Measurements from ENCODE around the gene ACTL7B.
"Not testable (repeated sequence)": the region's sequence is repeated elsewhere in the genome, so short reads cannot be mapped to it uniquely, and the experiment has no call there.

ACTL7B gene

GRCh38 chr9:108844391-108844790 is 11.4 kb downstream of the ACTL7B start:
- DNase-seq (ENCODE audit: low read depth) = no peak

- no peak for DNase-seq (ENCODE audit: low read depth)
These were observed 13.0 kb downstream of the ACTL7B start for GRCh38 chr9:108842610-108843295.

- DNase-seq (ENCODE audit: low read depth) = not testable (repeated sequence)
These were observed 16.2 kb downstream of the ACTL7B start for GRCh38 chr9:108839561-108839960.

- DNase-seq (ENCODE audit: low read depth) = no peak
These were observed 17.8 kb downstream of the ACTL7B start for GRCh38 chr9:108838017-108838416.

- no peak for DNase-seq (ENCODE audit: low read depth)
These were observed 18.3 kb downstream of the ACTL7B start for GRCh38 chr9:108837530-108837929.

GRCh38 chr9:108836781-108837180 is 19.0 kb downstream of the ACTL7B start:
- no peak for DNase-seq (ENCODE audit: low read depth)

GRCh38 chr9:108836319-108836718 is 19.5 kb downstream of the ACTL7B start:
- DNase-seq (ENCODE audit: low read depth) = no peak

- DNase-seq (ENCODE audit: low read depth) = no peak
These were observed 20.0 kb downstream of the ACTL7B start for GRCh38 chr9:108835831-108836230.

- DNase-seq (ENCODE audit: low read depth) = no peak
These were observed 20.7 kb downstream of the ACTL7B start for GRCh38 chr9:108834959-108835665.

- no peak for DNase-seq (ENCODE audit: low read depth)
These were observed 23.6 kb downstream of the ACTL7B start for GRCh38 chr9:108832179-108832500.

- DNase-seq (ENCODE audit: low read depth) = no peak
These were observed 24.1 kb downstream of the ACTL7B start for GRCh38 chr9:108831496-108832178.

- no peak for DNase-seq (ENCODE audit: low read depth)
These were observed 25.5 kb downstream of the ACTL7B start for GRCh38 chr9:108830272-108830671.

- no peak for DNase-seq (ENCODE audit: low read depth)
These were observed 32.0 kb downstream of the ACTL7B start for GRCh38 chr9:108823829-108824228.

GRCh38 chr9:108816037-108816436 is 39.7 kb downstream of the ACTL7B start:
- no peak for DNase-seq (ENCODE audit: low read depth)

- no peak for DNase-seq (ENCODE audit: low read depth)
These were observed 40.6 kb downstream of the ACTL7B start for GRCh38 chr9:108815156-108815555.

GRCh38 chr9:108813951-108814601 is 41.7 kb downstream of the ACTL7B start:
- no peak for DNase-seq (ENCODE audit: low read depth)

- no peak for DNase-seq (ENCODE audit: low read depth)
These were observed 43.3 kb downstream of the ACTL7B start for GRCh38 chr9:108812396-108813025.

- DNase-seq (ENCODE audit: low read depth) = no peak
These were observed 43.8 kb downstream of the ACTL7B start for GRCh38 chr9:108811944-108812343.

- no peak for DNase-seq (ENCODE audit: low read depth)
These were observed 46.5 kb downstream of the ACTL7B start for GRCh38 chr9:108809269-108809668.

Data from stimulated activated CD8-positive, alpha-beta memory T cell treated with anti-CD3 and anti-CD28 coated beads, Interleukin-7, amount 100 ng/mL, for 24 hours (primary cell).